MM.1S (cell line): ENCODE data around the gene NDUFAF7.

Source experiments
- DNase-seq: peaks from one replicate; pipeline ENCODE4 v3.0.0-alpha.2; 2015
- H2AFZ ChIP-seq: fragments of 300-600 bp; sonication (generic); 2 replicates; pipeline ENCODE4 v1.6.0; 2016; ENCODE audit warnings: antibody characterized with exemption, low read length
- H3F3A ChIP-seq: fragments of 300-600 bp; sonication (generic); 2 replicates; pipeline ENCODE4 v1.6.1; 2016; ENCODE audit warnings: mild to moderate bottlenecking, antibody characterized with exemption, low read length, moderate library complexity, mixed read lengths; ENCODE audit not compliant: insufficient read depth
- H3K27ac ChIP-seq: fragments of 300-600 bp; sonication (generic); 2 replicates; pipeline ENCODE4 v1.5.1; 2016; ENCODE audit warnings: mild to moderate bottlenecking, low read length
- H3K27me3 ChIP-seq: fragments of 300-600 bp; sonication (generic); replicated peaks from 2 replicates; pipeline ENCODE4 v1.6.0; 2016; ENCODE audit warnings: low read length; ENCODE audit not compliant: insufficient read depth
- H3K36me3 ChIP-seq: fragments of 300-600 bp; sonication (generic); replicated peaks from 2 replicates; pipeline ENCODE4 v1.6.1; 2016; ENCODE audit warnings: mild to moderate bottlenecking, low read length, mixed read lengths; ENCODE audit not compliant: insufficient read depth
- H3K4me1 ChIP-seq: fragments of 300-600 bp; sonication (generic); 2 replicates; pipeline ENCODE4 v1.6.1; 2016; ENCODE audit warnings: low read length, mixed read lengths
- H3K4me2 ChIP-seq: fragments of 300-600 bp; sonication (generic); 2 replicates; pipeline ENCODE4 v1.6.0; 2016; ENCODE audit warnings: low read depth, low read length
- H3K4me3 ChIP-seq: fragments of 300-600 bp; sonication (generic); 2 replicates; pipeline ENCODE4 v1.5.1; 2016; ENCODE audit warnings: low read length, mixed read lengths
- H3K79me2 ChIP-seq: fragments of 300-600 bp; sonication (generic); 2 replicates; pipeline ENCODE4 v1.6.1; 2016; ENCODE audit warnings: mixed run types, low read length, mixed read lengths
- H3K9ac ChIP-seq: fragments of 300-600 bp; sonication (generic); 2 replicates; pipeline ENCODE4 v1.6.1; 2016; ENCODE audit warnings: low read length, mixed read lengths
- H3K9me2 ChIP-seq: fragments of 300-600 bp; sonication (generic); replicated peaks from 2 replicates; pipeline ENCODE4 v1.6.1; 2016; ENCODE audit warnings: mild to moderate bottlenecking, low read length, mixed read lengths; ENCODE audit not compliant: insufficient read depth
- H3K9me3 ChIP-seq: fragments of 300-600 bp; sonication (generic); replicated peaks from 2 replicates; pipeline ENCODE4 v1.6.1; 2016; ENCODE audit warnings: mild to moderate bottlenecking, low read length, mixed read lengths; ENCODE audit not compliant: insufficient read depth
- H4K20me1 ChIP-seq: fragments of 300-600 bp; sonication (generic); 2 replicates; pipeline ENCODE4 v1.6.1; 2016; ENCODE audit warnings: mild to moderate bottlenecking, low read length, moderate library complexity, mixed read lengths; ENCODE audit not compliant: insufficient read depth
- CTCF ChIP-seq: fragments of 300-600 bp; sonication (generic); IDR thresholded peaks from 2 replicates; pipeline ENCODE4 v1.5.1; 2016; ENCODE audit warnings: antibody characterized with exemption, low read length, mixed read lengths
- EZH2 ChIP-seq: fragments of 300-600 bp; sonication (generic); optimal IDR thresholded peaks from 2 replicates; pipeline ENCODE3; 2017; ENCODE audit warnings: low read depth, mild to moderate bottlenecking, antibody characterized with exemption, low read length, mixed read lengths
- EZH2phosphoT487 ChIP-seq: fragments of 300-600 bp; sonication (generic); IDR thresholded peaks from 2 replicates; pipeline ENCODE4 v1.6.1; 2018; ENCODE audit warnings: antibody characterized with exemption, low read length

NDUFAF7 gene

DNA sequence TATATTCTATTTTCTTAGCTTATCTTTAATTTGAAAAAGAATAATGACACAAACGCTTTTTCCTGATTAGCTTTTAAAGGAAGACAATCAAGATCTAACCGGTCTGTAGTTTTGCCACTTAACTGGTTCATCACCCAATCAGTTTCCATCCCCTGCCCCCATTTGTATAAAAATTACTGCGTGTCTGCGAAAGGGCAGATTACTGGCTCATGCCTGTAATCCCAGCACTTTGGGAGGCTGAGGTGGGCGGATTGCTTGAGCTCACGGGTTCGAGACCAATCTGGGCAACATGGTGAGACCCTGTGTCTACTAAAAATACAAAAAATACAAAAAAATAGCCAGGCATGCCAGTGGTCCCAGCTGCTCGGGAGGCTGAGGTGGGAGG, 32.8 kb upstream of the NDUFAF7 start:
- Histone ChIP-seq H3F3A (no peaks in the 10 kb centered on the region), H4K20me1 (no peaks in the 10 kb centered on the region), H3K9me2 (no peaks in the 10 kb centered on the region), H3K4me1 (no peaks in the 10 kb centered on the region; the same call in 1 of the 2 replicates), H3K79me2 (peaks cover 55% of the 10 kb centered on the region), H3K9me3 (no peaks in the 10 kb centered on the region), H3K36me3 (peaks cover 9% of the 10 kb centered on the region), H2AFZ (no peak overlapping the region), H3K9ac (no peak overlapping the region), H3K4me2 (no peak overlapping the region), H3K27me3 (no peaks in the 10 kb centered on the region), H3K4me3 (no peak overlapping the region), H3K27ac (no peak overlapping the region)
- TF ChIP-seq EZH2phosphoT487: no peak
- no peak for TF ChIP-seq CTCF
- TF ChIP-seq EZH2: no peak
- no peak for DNase-seq

DNA sequence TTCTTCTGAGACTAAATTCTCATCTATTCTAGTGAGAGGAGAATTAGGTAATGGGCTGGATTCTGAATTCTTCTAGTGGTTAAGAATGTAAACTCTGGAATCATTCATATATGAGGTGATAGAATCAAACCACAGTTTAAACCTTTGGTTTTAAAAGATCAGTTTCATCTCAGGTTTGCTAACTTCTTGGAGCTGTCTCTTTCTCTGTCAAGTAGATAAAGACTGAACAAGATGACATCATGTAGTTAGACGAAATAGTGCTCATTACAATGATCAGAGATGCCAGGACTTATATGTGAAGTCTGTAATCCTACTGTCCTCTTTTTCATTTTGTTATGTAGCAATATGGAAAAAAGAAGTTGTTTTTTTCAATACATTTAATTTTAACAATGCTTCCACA, 30.2 kb upstream of the NDUFAF7 start:
- DNase-seq: no peak
- no peaks in the 10 kb centered on the region for H3F3A ChIP-seq
- no peak overlapping the region for H3K27ac ChIP-seq
- H3K9me2 ChIP-seq: no peaks in the 10 kb centered on the region
- no peaks in the 10 kb centered on the region for H4K20me1 ChIP-seq
- H3K27me3 ChIP-seq: no peaks in the 10 kb centered on the region
- H2AFZ ChIP-seq: no peak overlapping the region
- no peaks in the 10 kb centered on the region; the same call in 1 of the 2 replicates for H3K4me1 ChIP-seq
- H3K4me3 ChIP-seq: no peak overlapping the region
- no peak overlapping the region for H3K9ac ChIP-seq
- no peak for TF ChIP-seq CTCF
- TF ChIP-seq EZH2phosphoT487: no peak
- no peak for TF ChIP-seq EZH2
- H3K4me2 ChIP-seq: no peak overlapping the region
- no peaks in the 10 kb centered on the region for H3K9me3 ChIP-seq
- peaks cover 76% of the 10 kb centered on the region for H3K79me2 ChIP-seq
- peaks cover 23% of the 10 kb centered on the region for H3K36me3 ChIP-seq

GRCh38 chr2:37201766-37202165, 29.7 kb upstream of the NDUFAF7 start:
- Histone ChIP-seq H3K9me3 (no peaks in the 10 kb centered on the region), H3K9ac (no peak overlapping the region), H3K4me3 (no peak overlapping the region), H3K4me1 (no peaks in the 10 kb centered on the region; the same call in 1 of the 2 replicates), H3K79me2 (peaks cover 77% of the 10 kb centered on the region), H3K27ac (no peak overlapping the region), H3K4me2 (no peak overlapping the region), H3K27me3 (no peaks in the 10 kb centered on the region), H2AFZ (no peak overlapping the region), H4K20me1 (no peaks in the 10 kb centered on the region), H3F3A (no peaks in the 10 kb centered on the region), H3K9me2 (no peaks in the 10 kb centered on the region), H3K36me3 (peaks cover 26% of the 10 kb centered on the region)
- no peak for DNase-seq
- TF ChIP-seq EZH2phosphoT487 (no peak), EZH2 (no peak), CTCF (no peak)
